GM06990 (cell line): ENCODE data around the gene ALDH16A1.

Experiments
- DNase-seq: peaks from one replicate; pipeline ENCODE4 v3.0.0-alpha.2; 2011; ENCODE audit not compliant: insufficient read length; ENCODE audit errors: extremely low read depth
- H3K27me3 ChIP-seq: replicated peaks from 2 replicates; pipeline ENCODE4 v1.6.0; 2011; ENCODE audit warnings: low read length; ENCODE audit not compliant: control insufficient read depth, insufficient read depth
- H3K36me3 ChIP-seq: 2 replicates; pipeline ENCODE4 v1.5.1; 2011; ENCODE audit warnings: low read length; ENCODE audit not compliant: control insufficient read depth, insufficient read depth
- H3K4me3 ChIP-seq: replicated peaks from 2 replicates; pipeline ENCODE4 v1.5.1; 2011; ENCODE audit warnings: low read depth, mild to moderate bottlenecking, control low read depth, low read length
- CTCF ChIP-seq: IDR thresholded peaks from 2 replicates; pipeline ENCODE4 v1.5.1; 2011; ENCODE audit warnings: low read length, control low read depth, mild to moderate bottlenecking, inconsistent platforms; ENCODE audit not compliant: insufficient read depth, poor library complexity, severe bottlenecking

ALDH16A1 gene

GRCh38 chr19:49515767-49516166 is 62.7 kb downstream of the ALDH16A1 start:
- no peak for DNase-seq
- TF ChIP-seq CTCF, result no peak
- no peak overlapping the region for H3K4me3 ChIP-seq
- no peaks in the 10 kb centered on the region; the same call in none of the 2 replicates for H3K27me3 ChIP-seq
- H3K36me3 ChIP-seq, result no peaks in the 10 kb centered on the region

- no peak for DNase-seq
- no peak for TF ChIP-seq CTCF
- Histone ChIP-seq H3K36me3 (no peaks in the 10 kb centered on the region), H3K27me3 (no peaks in the 10 kb centered on the region; the same call in 1 of the 2 replicates), H3K4me3 (no peak overlapping the region)
Measured at GRCh38 chr19:49518033-49518432, 65.0 kb downstream of the ALDH16A1 start.
